Endothelial cell of umbilical vein (primary cell): ENCODE measurements around the gene NWD2. TPM values are rescaled to one million over a fixed set of nuclear protein-coding genes. Genes with fewer than 3 reads are reported as not detected.
A peak's percentile ranks its signal among the peaks of the same experiment; 100 is the strongest.

Experiments
- BruUV-seq: library from RNA; stranded (reverse); fragments of 400-500 nt; replicated peaks from 2 replicates; lab custom pipeline; 2021; lab: Mats Ljungman, UMichigan
- CTCF ChIA-PET: fragments of 300-600, 350-600 bp; sonication (Branson Sonifier 250); formaldehyde crosslinking; loops from one replicate; lab custom pipeline; 2021; ENCODE audit warnings: antibody characterized with exemption, inconsistent platforms; lab: Charles Lee
- POLR2A ChIA-PET: fragments of 300-600, 350-600 bp; sonication (Branson Sonifier 250); formaldehyde crosslinking; loops from one replicate; lab custom pipeline; 2021; ENCODE audit warnings: antibody characterized with exemption, inconsistent platforms; lab: Charles Lee
- DNase-seq: peaks from one replicate; pipeline ENCODE4 v3.0.0-alpha.2; 2011; ENCODE audit warnings: low read depth, low spot score
- FAIRE-seq: peaks from 2 replicates; lab custom pipeline; 2011; peaks lifted over from hg19 to GRCh38; lab: Jason Lieb, UNC
- H2AFZ ChIP-seq: 2 replicates; pipeline ENCODE4 v1.6.0; 2012; ENCODE audit warnings: low read depth, low read length, control low read depth, inconsistent platforms
- H3K27ac ChIP-seq: 2 replicates; pipeline ENCODE4 v1.5.1; 2011; ENCODE audit warnings: low read depth, mild to moderate bottlenecking, control low read depth, low read length, moderate library complexity; ENCODE audit not compliant: insufficient read depth
- H3K27me3 ChIP-seq, 2 experiments: 2 replicates each; pipeline versions ENCODE4 v1.6.0 to v1.6.1; 2011; ENCODE audit warnings: low read length in 2 of 2, mixed read lengths in 1 of 2; ENCODE audit not compliant: control insufficient read depth in 2 of 2, insufficient read depth in 2 of 2
- H3K36me3 ChIP-seq, 2 experiments: 2 replicates in 1 of 2; 3 replicates in 1 of 2; pipeline ENCODE4 v1.5.1; 2011; ENCODE audit warnings: low read length in 2 of 2, mild to moderate bottlenecking in 1 of 2, moderate library complexity in 1 of 2; ENCODE audit not compliant: control insufficient read depth in 2 of 2, insufficient read depth in 2 of 2; ENCODE audit errors: extremely low read depth in 1 of 2
- H3K4me1 ChIP-seq: 3 replicates; pipeline ENCODE4 v1.5.1; 2011; ENCODE audit warnings: mild to moderate bottlenecking, low read length; ENCODE audit not compliant: control insufficient read depth, insufficient read depth; ENCODE audit errors: extremely low read depth
- H3K4me2 ChIP-seq: 2 replicates; pipeline ENCODE4 v1.6.1; 2011; ENCODE audit warnings: low read length, control low read depth, mixed read lengths; ENCODE audit not compliant: insufficient read depth
- H3K4me3 ChIP-seq, 3 experiments: fragments of 200-600 bp in 1 of 3; sonication (generic), shearing (Covaris generic) in 1 of 3; replicated peaks in 1 of 3; 2 replicates each; pipeline ENCODE4 v1.5.1; 2011 to 2016; ENCODE audit warnings: control low read depth in 3 of 3, low read length in 3 of 3, mild to moderate bottlenecking in 2 of 3, inconsistent platforms in 1 of 3, low read depth in 1 of 3, moderate library complexity in 1 of 3; ENCODE audit not compliant: insufficient read depth in 1 of 3
- H3K79me2 ChIP-seq: 2 replicates; pipeline ENCODE4 v1.6.0; 2012; ENCODE audit warnings: low read length, inconsistent platforms; ENCODE audit not compliant: control insufficient read depth, insufficient read depth
- H3K9ac ChIP-seq: replicated peaks from 2 replicates; pipeline ENCODE3; 2011; ENCODE audit warnings: low read length, control low read depth; ENCODE audit not compliant: insufficient read depth; ENCODE audit errors: extremely low read depth
- H3K9me1 ChIP-seq: replicated peaks from 3 replicates; pipeline ENCODE4 v1.6.0; 2011; ENCODE audit warnings: mild to moderate bottlenecking, low read length; ENCODE audit not compliant: control insufficient read depth, insufficient read depth; ENCODE audit errors: extremely low read depth
- H3K9me3 ChIP-seq: replicated peaks from 2 replicates; pipeline ENCODE4 v1.5.1; 2012; ENCODE audit warnings: low read length, inconsistent platforms; ENCODE audit not compliant: control insufficient read depth, insufficient read depth
- H4K20me1 ChIP-seq: replicated peaks from 2 replicates; pipeline ENCODE3; 2011; ENCODE audit warnings: mild to moderate bottlenecking, low read length; ENCODE audit not compliant: control insufficient read depth, insufficient read depth; ENCODE audit errors: extremely low read depth
- CTCF ChIP-seq, 2 donors: IDR thresholded peaks; 1 replicate in 1 of 2; 2 replicates in 1 of 2; pipeline ENCODE4 v1.5.1; 2011; ENCODE audit warnings: low read length in 2 of 2, mild to moderate bottlenecking in 2 of 2, moderate library complexity in 2 of 2, control low read depth in 1 of 2, inconsistent platforms in 1 of 2, low read depth in 1 of 2; ENCODE audit not compliant: insufficient read depth in 1 of 2; ENCODE audit errors: extremely low read depth in 1 of 2
- EZH2 ChIP-seq: IDR thresholded peaks from 2 replicates; pipeline ENCODE4 v1.6.1; 2012; ENCODE audit warnings: borderline replicate concordance, low read depth, mild to moderate bottlenecking, moderate library complexity, low read length, inconsistent platforms; ENCODE audit not compliant: severe bottlenecking
- FOS ChIP-seq: IDR thresholded peaks from 2 replicates; pipeline ENCODE4 v1.6.1; 2011; ENCODE audit warnings: mild to moderate bottlenecking, low read length, moderate library complexity, borderline replicate concordance; ENCODE audit not compliant: insufficient read depth
- GATA2 ChIP-seq: IDR thresholded peaks from 2 replicates; pipeline ENCODE4 v1.7.0; 2011; ENCODE audit warnings: low read depth, mild to moderate bottlenecking, moderate library complexity, mixed read lengths, low read length; ENCODE audit not compliant: insufficient read length, insufficient read depth
- JUN ChIP-seq: IDR thresholded peaks from 2 replicates; pipeline ENCODE4 v1.6.1; 2011; ENCODE audit warnings: borderline replicate concordance, low read depth; ENCODE audit not compliant: insufficient read length, insufficient read depth
- MYC ChIP-seq: IDR thresholded peaks from one replicate; pipeline ENCODE4 v1.6.1; 2011; ENCODE audit warnings: mild to moderate bottlenecking, low read depth, low read length
- POLR2A ChIP-seq: IDR thresholded peaks from 2 replicates; pipeline ENCODE4 v1.6.1; 2012; ENCODE audit warnings: low read depth, mild to moderate bottlenecking, control low read depth, low read length
- POLR2AphosphoS5 ChIP-seq: IDR thresholded peaks from 2 replicates; pipeline ENCODE4 v1.6.1; 2012; ENCODE audit warnings: low read depth, mild to moderate bottlenecking, control low read depth, low read length, moderate library complexity; ENCODE audit not compliant: insufficient read depth
- dilution Hi-C: fragments of 300-500 bp; cut with MboI; formaldehyde crosslinking; loops from one replicate; pipeline ENCODE4 v1.15.0; 2019; ENCODE audit warnings: low sequenced_read_pairs; ENCODE audit not compliant: extremely low pct_ligation_motif_present
- intact Hi-C: fragments of 100-400 bp; cut with micrococcal nuclease; formaldehyde crosslinking; loops from one replicate; pipeline ENCODE4 v1.10.0; 2022
- polyA plus RNA-seq, 4 experiments: library from polyadenylated mRNA; depleted of rRNA in 3 of 4; stranded (reverse) in 3 of 4; unstranded in 1 of 4; fragments of >200 nt; gene quantifications; 2 replicates each; pipeline versions ENCODE4 v1.2.1 to v1.2.3, GENCODE V29; 2011 to 2012; ENCODE audit warnings: missing spikeins in 1 of 4
- total RNA-seq: library from RNA; stranded (reverse); gene quantifications from 2 replicates; pipeline ENCODE4 v1.2.3, GENCODE V29; 2021

The NWD2 gene
- total and polyA plus RNA-seq, 2 donors (not counting 3 experiments of a cell fraction or from before 2014, with no cell fraction given): not detected

DNA sequence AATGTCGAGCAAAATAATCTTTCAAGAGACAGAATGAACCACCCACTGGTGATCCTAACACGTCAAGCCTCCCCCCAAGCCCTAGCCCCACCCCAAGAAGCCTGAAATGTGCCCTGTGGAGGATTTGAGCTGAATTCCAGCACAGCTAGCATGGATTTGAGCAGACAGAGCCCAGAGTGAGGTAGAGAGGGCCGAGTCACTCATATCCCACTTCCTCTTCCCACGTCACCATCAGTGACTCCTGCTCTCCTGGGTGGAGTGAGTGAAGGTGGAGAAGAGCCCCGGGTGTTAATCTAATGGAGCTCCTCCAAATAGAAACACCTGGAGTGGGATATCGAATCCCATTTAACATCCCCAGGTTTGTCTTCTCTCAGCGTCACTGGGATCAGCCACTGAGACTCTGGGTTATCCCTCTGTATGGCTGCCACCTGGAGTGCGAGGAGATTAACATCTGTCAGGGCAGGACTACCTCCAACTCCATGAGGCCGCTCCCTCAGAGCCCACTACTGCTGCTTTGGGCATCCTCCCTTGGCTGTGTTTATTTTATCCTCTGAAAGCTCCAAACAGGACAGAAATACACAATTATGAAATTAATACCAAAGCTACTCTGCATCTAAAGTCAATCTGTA is 136.6 kb downstream of the NWD2 start:
- no peak for DNase-seq
- Histone ChIP-seq H3K27ac (no peak overlapping the region), H3K36me3 (no peaks in the 10 kb centered on the region), H3K4me3 (no peak overlapping the region), H3K4me2 (no peak overlapping the region), H3K27me3 (no peaks in the 10 kb centered on the region), H3K9ac (no peak overlapping the region), H3K9me1 (no peaks in the 10 kb centered on the region), H3K4me1 (no peaks in the 10 kb centered on the region), H4K20me1 (no peaks in the 10 kb centered on the region), H2AFZ (no peak overlapping the region), H3K79me2 (no peaks in the 10 kb centered on the region), H3K9me3 (no peaks in the 10 kb centered on the region)
- ChIA-PET CTCF (interaction anchor here (1.3 kb wide), 1 partner anchor 9 kb away, joined by 3 read pairs; no protein-coding TSS in a partner anchor), POLR2A (no interaction called here)
- no peak for FAIRE-seq
- TF ChIP-seq POLR2AphosphoS5 (no peak), MYC (no peak), POLR2A (no peak), EZH2 (no peak), JUN (no peak)
- BruUV-seq: no TSS peak
- dilution Hi-C loops: no loop called here
- intact Hi-C loops: no loop called here

- BruUV-seq: no TSS peak
- Histone ChIP-seq H3K9me1 (no peaks in the 10 kb centered on the region), H3K9ac (no peak overlapping the region), H3K4me2 (no peak overlapping the region), H3K9me3 (no peaks in the 10 kb centered on the region), H2AFZ (no peak overlapping the region), H3K79me2 (no peaks in the 10 kb centered on the region), H3K4me1 (no peaks in the 10 kb centered on the region), H3K4me3 (no peak overlapping the region), H3K27me3 (no peaks in the 10 kb centered on the region), H3K27ac (no peak overlapping the region), H3K36me3 (no peaks in the 10 kb centered on the region), H4K20me1 (no peaks in the 10 kb centered on the region)
- peak; percentile 67 for FAIRE-seq
- ChIA-PET CTCF (interaction anchor here (1.2 kb wide), 1 partner anchor 18 kb away, joined by 3 read pairs; no protein-coding TSS in a partner anchor), POLR2A (no interaction called here)
- intact Hi-C loops: no loop called here
- TF ChIP-seq CTCF (IDR thresholded peaks at IDR 0.05; ENCODE audit: extremely low read depth in 1 of 2, insufficient read depth in 1 of 2, low read depth in 1 of 2, low read length in 2 of 2) (peak; percentile 44 to 50), MYC (no peak), EZH2 (no peak), JUN (no peak), GATA2 (no peak), POLR2A (no peak), POLR2AphosphoS5 (no peak), FOS (no peak)
- peak; percentile 13 for DNase-seq
- dilution Hi-C loops: no loop called here
Measured at GRCh38 chr4:37383579-37384229, 139.2 kb downstream of the NWD2 start.
